ENCODE data around the gene EEF1AKMT2. TPM values are rescaled to one million over a fixed set of nuclear protein-coding genes. Genes with fewer than 3 reads are reported as not detected.
A peak's percentile ranks its signal among the peaks of the same experiment; 100 is the strongest.

EEF1AKMT2 gene
- total RNA-seq, 4 donors from 2014 or later: 9.5 to 23.3 (median 18.5) TPM

GRCh38 chr10:124722798-124723783, 68.6 kb downstream of the EEF1AKMT2 start:
- H3K4me1 ChIP-seq: peaks cover 26 to 95% (median 64%) of the 10 kb centered on the region in 4 donors
- peak overlapping the region; percentile 72 to 92 (median 84) for H3K27ac ChIP-seq
- no peak overlapping the region for H3K4me3 ChIP-seq
- no peaks in the 10 kb centered on the region for H3K36me3 ChIP-seq
- TF ChIP-seq CTCF (IDR thresholded peaks at IDR 0.05) (no peak), POLR2A (IDR thresholded peaks at IDR 0.05) (no peak)
- peak; percentile 56 to 78 (median 59) for DNase-seq
- H3K27me3 ChIP-seq: no peaks in the 10 kb centered on the region
- no peaks in the 10 kb centered on the region for H3K9me3 ChIP-seq

- Histone ChIP-seq H3K27me3 (no peaks in the 10 kb centered on the region), H3K27ac (peak overlapping the region; percentile 72 to 85 (median 82)), H3K4me3 (no peak overlapping the region), H3K4me1 (peaks cover 23 to 96% (median 70%) of the 10 kb centered on the region in 4 donors), H3K36me3 (no peaks in the 10 kb centered on the region), H3K9me3 (no peaks in the 10 kb centered on the region)
- DNase-seq: peak in 1 of 3 donors; percentile 79
- TF ChIP-seq CTCF (IDR thresholded peaks at IDR 0.05) (no peak), POLR2A (IDR thresholded peaks at IDR 0.05) (no peak)
Measured at GRCh38 chr10:124721330-124722045, 70.2 kb downstream of the EEF1AKMT2 start.

GRCh38 chr10:124719213-124719851, 72.4 kb downstream of the EEF1AKMT2 start:
- H3K36me3 ChIP-seq: no peaks in the 10 kb centered on the region
- peaks cover 21 to 85% (median 63%) of the 10 kb centered on the region in 4 donors for H3K4me1 ChIP-seq
- peak overlapping the region in 1 of 4 donors; percentile 4 for H3K4me3 ChIP-seq
- H3K27ac ChIP-seq: peak overlapping the region; percentile 66 to 85 (median 78)
- no peaks in the 10 kb centered on the region for H3K27me3 ChIP-seq
- DNase-seq: peak; percentile 62 to 92 (median 80)
- no peaks in the 10 kb centered on the region for H3K9me3 ChIP-seq
- peak; percentile 46 to 82 (median 70) for TF ChIP-seq CTCF (IDR thresholded peaks at IDR 0.05)
- no peak for TF ChIP-seq POLR2A (IDR thresholded peaks at IDR 0.05)

GRCh38 chr10:124717911-124718741, 73.6 kb downstream of the EEF1AKMT2 start:
- Histone ChIP-seq H3K9me3 (no peaks in the 10 kb centered on the region), H3K36me3 (no peaks in the 10 kb centered on the region), H3K27ac (peak overlapping the region; percentile 66 to 85 (median 71)), H3K4me3 (peak overlapping the region in 1 of 4 donors; percentile 4), H3K4me1 (peaks cover 16 to 85% (median 51%) of the 10 kb centered on the region in 4 donors), H3K27me3 (no peaks in the 10 kb centered on the region)
- TF ChIP-seq POLR2A (IDR thresholded peaks at IDR 0.05): no peak
- no peak for TF ChIP-seq CTCF (IDR thresholded peaks at IDR 0.05)
- peak in 2 of 3 donors; percentile 70 to 75 for DNase-seq

Measured in Peyer's patch (tissue), 4 donors.